PC-9 (cell line): ENCODE data around the gene PARP16. TPM values are rescaled to one million over a fixed set of nuclear protein-coding genes. Genes with fewer than 3 reads are reported as not detected.
A peak's percentile ranks its signal among the peaks of the same experiment; 100 is the strongest.

Experiments
- BruUV-seq: library from RNA; stranded (reverse); fragments of 400-500 nt; replicated peaks from 2 replicates; lab custom pipeline; 2021; lab: Mats Ljungman, UMichigan
- CTCF ChIA-PET: fragments of 300-600 bp; sonication (Branson Sonifier 250); formaldehyde crosslinking; loops from one replicate; lab custom pipeline; 2022; ENCODE audit warnings: antibody characterized with exemption; lab: Charles Lee
- POLR2A ChIA-PET: fragments of 300-600 bp; sonication (Branson Sonifier 250); formaldehyde crosslinking; loops from one replicate; lab custom pipeline; 2022; ENCODE audit warnings: antibody characterized with exemption; ENCODE audit not compliant: unreplicated experiment; lab: Charles Lee
- DNase-seq, 2 experiments: peaks; one replicate each; pipeline versions ENCODE4 v3.0.0 to v3.0.0-alpha.2; 2015 to 2022; ENCODE audit warnings: mixed read lengths in 1 of 2
- H2AFZ ChIP-seq: fragments of 200-600 bp; sonication (generic); 2 replicates; pipeline ENCODE4 v1.8.1; 2017; ENCODE audit warnings: antibody characterized with exemption
- H3F3A ChIP-seq: fragments of 200-600 bp; sonication (generic); 2 replicates; pipeline ENCODE4 v1.8.1; 2017; ENCODE audit warnings: antibody characterized with exemption, mild to moderate bottlenecking, low read depth; ENCODE audit not compliant: insufficient read depth
- H3K27ac ChIP-seq: fragments of 200-600 bp; sonication (generic); 2 replicates; pipeline ENCODE4 v1.6.1; 2016; ENCODE audit warnings: mixed run types
- H3K27me3 ChIP-seq: fragments of 200-600 bp; sonication (generic); 2 replicates; pipeline ENCODE4 v1.6.1; 2016; ENCODE audit warnings: low read depth, mixed run types; ENCODE audit not compliant: insufficient read depth
- H3K36me3 ChIP-seq: fragments of 200-600 bp; sonication (generic); 2 replicates; pipeline ENCODE4 v1.6.1; 2016; ENCODE audit warnings: low read depth, mixed run types
- H3K4me1 ChIP-seq: fragments of 200-600 bp; sonication (generic); replicated peaks from 2 replicates; pipeline ENCODE4 v1.6.1; 2016; ENCODE audit warnings: mixed run types; ENCODE audit not compliant: insufficient read depth
- H3K4me2 ChIP-seq: fragments of 200-600 bp; sonication (generic); 2 replicates; pipeline ENCODE4 v1.6.1; 2017; ENCODE audit warnings: mixed run types
- H3K4me3 ChIP-seq: fragments of 200-600 bp; sonication (generic); 2 replicates; pipeline ENCODE4 v1.6.1; 2016; ENCODE audit warnings: mixed run types
- H3K79me2 ChIP-seq: fragments of 200-600 bp; sonication (generic); 2 replicates; pipeline ENCODE4 v1.6.1; 2017; ENCODE audit warnings: low read depth, mixed run types
- H3K9me2 ChIP-seq: fragments of 200-600 bp; sonication (generic); 2 replicates; pipeline ENCODE4 v1.8.1; 2017; ENCODE audit warnings: mild to moderate bottlenecking; ENCODE audit not compliant: insufficient read depth
- H3K9me3 ChIP-seq: fragments of 200-600 bp; sonication (generic); 2 replicates; pipeline ENCODE4 v1.8.1; 2016; ENCODE audit warnings: low read depth; ENCODE audit not compliant: insufficient read depth
- H4K20me1 ChIP-seq: fragments of 200-600 bp; sonication (generic); 2 replicates; pipeline ENCODE4 v1.8.1; 2017; ENCODE audit not compliant: insufficient read depth
- CTCF ChIP-seq: fragments of 200-600 bp; sonication (generic); conservative IDR thresholded peaks from 2 replicates; pipeline ENCODE4 v1.6.1; 2017; ENCODE audit warnings: mixed run types, antibody characterized with exemption, mild to moderate bottlenecking, moderate library complexity
- EZH2 ChIP-seq: fragments of 200-600 bp; sonication (generic); IDR thresholded peaks from 2 replicates; pipeline ENCODE4 v1.8.0; 2017; ENCODE audit warnings: antibody characterized with exemption, low read depth
- intact Hi-C: fragments of 100-400 bp; cut with micrococcal nuclease; formaldehyde crosslinking; loops from one replicate; pipeline ENCODE4 v1.10.0; 2022; ENCODE audit not compliant: unreplicated experiment
- total RNA-seq: library from RNA; stranded (reverse); gene quantifications from 2 replicates; pipeline ENCODE4 v1.2.3, GENCODE V29; 2021

PARP16 gene
- total RNA-seq, 1 experiment from 2014 or later, result 12.3 TPM

GRCh38 chr15:65305150-65305758 is 18.6 kb upstream of the PARP16 start:
- no peaks in the 10 kb centered on the region for H3K9me2 ChIP-seq
- no peak for DNase-seq
- intact Hi-C loops, result loop anchor here (2.0 kb wide), 2 partner anchors 120 to 272 kb away; partner anchors contain the start of gene CLPX
- no peak for TF ChIP-seq CTCF
- no peak for TF ChIP-seq EZH2
- H3K4me1 ChIP-seq, result peaks cover 9% of the 10 kb centered on the region; the same call in 1 of the 2 replicates
- H2AFZ ChIP-seq, result no peak overlapping the region
- BruUV-seq, result no TSS peak
- H3F3A ChIP-seq, result peaks cover 19% of the 10 kb centered on the region; the same call in 1 of the 2 replicates
- no peaks in the 10 kb centered on the region for H3K79me2 ChIP-seq
- H4K20me1 ChIP-seq, result no peaks in the 10 kb centered on the region
- H3K27me3 ChIP-seq, result no peaks in the 10 kb centered on the region
- no peaks in the 10 kb centered on the region for H3K9me3 ChIP-seq
- CTCF ChIA-PET, result interaction anchor here (0.7 to 1.5 kb wide), 2 partner anchors 14 to 20 kb away, joined by 6 to 7 read pairs; no protein-coding TSS in a partner anchor
- POLR2A ChIA-PET, result interaction anchor here (0.6 to 1.7 kb wide), 20 partner anchors 9 to 1196 kb away, joined by 3 to 32 read pairs (median 8); partner anchors contain the start of genes CLPX, PARP16 and SLC51B
- H3K4me2 ChIP-seq, result peak overlapping the region; percentile 63
- H3K27ac ChIP-seq, result peak overlapping the region; percentile 95
- no peaks in the 10 kb centered on the region for H3K36me3 ChIP-seq
- peak overlapping the region; percentile 31; the same call in 1 of the 2 replicates for H3K4me3 ChIP-seq

DNA sequence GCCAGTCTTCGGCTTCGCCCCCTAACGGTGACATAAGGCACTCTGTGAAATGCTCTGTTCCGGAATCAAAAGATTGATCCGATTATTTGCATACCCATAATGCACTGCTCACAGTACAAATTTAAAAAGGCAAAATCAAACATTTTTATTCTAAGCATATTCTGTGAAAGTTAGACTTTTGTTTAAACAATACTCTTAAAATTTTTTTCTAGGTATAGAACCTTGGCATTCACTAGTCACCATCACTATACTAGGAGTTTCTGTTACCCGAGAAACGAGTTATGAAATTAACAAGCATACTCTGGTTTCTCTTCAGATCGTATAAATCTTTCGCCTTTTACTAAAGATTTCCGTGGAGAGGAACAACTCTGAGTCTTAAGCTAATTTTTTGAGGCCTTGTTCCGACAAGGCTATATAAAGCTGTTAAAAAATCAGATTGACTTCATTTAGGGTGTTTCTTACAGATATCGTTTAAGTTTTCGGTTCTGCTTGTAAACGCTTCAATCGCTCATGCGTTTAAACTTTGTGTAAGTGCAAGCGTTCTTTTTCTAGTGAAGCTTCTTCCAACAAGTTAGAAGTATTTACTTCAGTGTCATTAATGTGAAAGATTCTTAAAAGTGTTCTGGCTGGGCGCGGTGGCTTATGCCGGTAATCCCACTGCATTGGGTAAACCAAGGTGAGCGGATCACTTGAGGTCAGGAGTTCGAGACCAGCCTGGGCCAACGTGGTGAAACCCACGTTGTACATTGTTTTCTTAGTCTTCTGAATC is 17.9 kb upstream of the PARP16 start, which contains the start of gene RNU5B-1:
TSS of gene RNU5B-1 (plus strand) at position 297 of the 769 bp plus-strand sequence.
- DNase-seq, result peak; percentile 85 to 96
- no peaks in the 10 kb centered on the region for H3K9me3 ChIP-seq
- no peaks in the 10 kb centered on the region for H3K27me3 ChIP-seq
- peak within 1 kb of the TSS; percentile 77 for H3K4me2 ChIP-seq
- H3K27ac ChIP-seq, result peak within 1 kb of the TSS; percentile 95
- H4K20me1 ChIP-seq, result no peaks in the 10 kb centered on the region
- H2AFZ ChIP-seq, result peak within 1 kb of the TSS; percentile 84
- intact Hi-C loops, result loop anchor here (1.0 to 2.0 kb wide), 4 partner anchors 8 to 272 kb away; partner anchors contain the start of genes CLPX and RNU5A-1
- H3K79me2 ChIP-seq, result no peaks in the 10 kb centered on the region
- POLR2A ChIA-PET, result interaction anchor here (0.5 to 1.7 kb wide), 24 partner anchors 10 to 1196 kb away, joined by 3 to 32 read pairs (median 7); partner anchors contain the start of genes CLPX, PARP16 and SLC51B
- no peaks in the 10 kb centered on the region for H3K9me2 ChIP-seq
- H3K36me3 ChIP-seq, result no peaks in the 10 kb centered on the region
- peaks cover 19% of the 10 kb centered on the region; the same call in 1 of the 2 replicates for H3F3A ChIP-seq
- TSS peak; percentile 99 for BruUV-seq
- CTCF ChIA-PET, result interaction anchor here (1.5 kb wide), 1 partner anchor 14 kb away, joined by 7 read pairs; no protein-coding TSS in a partner anchor
- peak within 1 kb of the TSS; percentile 57 for H3K4me3 ChIP-seq
- TF ChIP-seq CTCF (no peak; the same call in 1 of the 2 replicates), EZH2 (no peak)
- peaks cover 9% of the 10 kb centered on the region; the same call in 1 of the 2 replicates for H3K4me1 ChIP-seq
